GM21528 (cell line): ENCODE data around the gene ABHD15.

ENCODE experiments used
- ATAC-seq: cut with Tn5 transposase; IDR thresholded peaks from one replicate; pipeline ENCODE4 v1.9.1; 2021; ENCODE audit warnings: mild to moderate bottlenecking, moderate library complexity; ENCODE audit not compliant: unreplicated experiment, low FRiP score

ABHD15 gene

DNA sequence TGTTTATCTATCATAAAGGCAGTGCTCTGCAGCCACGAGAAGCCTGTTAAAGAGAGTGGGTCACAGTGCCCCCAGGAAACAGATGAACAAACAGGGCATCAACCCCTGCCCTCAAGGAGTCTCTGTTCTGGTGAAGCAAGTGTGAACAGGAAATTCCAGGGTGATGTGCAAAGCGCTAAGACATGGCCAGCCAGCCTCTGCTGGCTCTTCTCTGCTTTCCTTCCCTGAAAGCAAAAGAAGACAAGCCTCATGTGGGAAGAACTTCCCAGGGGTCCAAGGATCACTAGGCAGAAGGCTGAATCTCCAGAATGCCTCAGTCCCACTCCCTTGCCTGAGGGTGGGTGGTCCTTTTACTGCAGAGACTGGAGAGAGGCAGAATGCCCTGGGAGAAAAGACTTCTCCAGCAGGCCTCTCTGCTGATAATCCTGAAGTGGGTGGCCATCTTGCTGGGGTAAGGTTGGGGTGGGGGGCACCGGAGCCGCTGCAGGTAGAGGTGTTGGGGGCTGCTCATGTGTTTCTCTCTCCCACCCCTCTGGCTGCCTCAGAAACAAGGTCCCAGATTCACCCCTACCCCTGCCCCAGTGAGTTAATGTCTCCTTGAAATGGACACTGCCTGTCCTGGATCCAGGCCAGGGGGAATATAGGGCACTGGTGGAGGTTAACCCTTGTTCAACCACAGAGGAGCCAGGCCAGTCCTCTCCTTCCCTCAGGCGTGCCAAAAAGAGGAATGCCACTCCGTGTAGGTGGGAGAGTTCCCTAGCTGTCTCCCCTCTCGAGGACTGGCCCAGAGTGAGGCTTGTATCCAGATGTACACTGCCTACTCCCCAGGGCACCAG, 28.5 kb upstream of the ABHD15 start:
- no peak for ATAC-seq

DNA sequence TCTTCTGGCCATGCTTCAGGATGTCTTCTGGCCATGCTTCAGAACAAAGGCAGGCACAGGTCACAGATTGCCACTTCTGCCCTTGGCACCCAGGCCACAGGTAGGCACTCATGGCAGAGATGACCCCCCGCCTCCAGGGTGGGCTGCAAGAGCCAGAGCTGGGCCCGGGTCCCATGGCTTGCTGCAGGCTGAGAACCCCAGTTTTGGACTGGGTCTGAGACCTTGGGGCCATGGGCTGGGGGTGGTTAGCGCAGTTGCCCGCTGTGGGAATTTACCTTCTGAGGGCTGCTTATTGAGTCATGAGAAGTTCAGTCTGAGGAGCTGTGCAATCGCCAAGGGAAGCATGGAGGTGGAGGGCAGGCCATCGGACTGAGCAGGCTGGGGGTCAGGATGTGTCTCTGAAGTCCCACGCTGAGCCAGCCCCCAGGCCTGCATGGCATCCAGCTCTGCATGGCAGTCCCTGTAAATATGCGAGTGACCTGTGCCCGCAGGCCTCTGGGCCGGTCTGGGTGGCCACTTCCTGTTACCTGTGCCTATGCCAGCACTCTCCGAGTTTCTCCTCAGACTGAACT, 27.8 kb upstream of the ABHD15 start:
- no peak for ATAC-seq

DNA sequence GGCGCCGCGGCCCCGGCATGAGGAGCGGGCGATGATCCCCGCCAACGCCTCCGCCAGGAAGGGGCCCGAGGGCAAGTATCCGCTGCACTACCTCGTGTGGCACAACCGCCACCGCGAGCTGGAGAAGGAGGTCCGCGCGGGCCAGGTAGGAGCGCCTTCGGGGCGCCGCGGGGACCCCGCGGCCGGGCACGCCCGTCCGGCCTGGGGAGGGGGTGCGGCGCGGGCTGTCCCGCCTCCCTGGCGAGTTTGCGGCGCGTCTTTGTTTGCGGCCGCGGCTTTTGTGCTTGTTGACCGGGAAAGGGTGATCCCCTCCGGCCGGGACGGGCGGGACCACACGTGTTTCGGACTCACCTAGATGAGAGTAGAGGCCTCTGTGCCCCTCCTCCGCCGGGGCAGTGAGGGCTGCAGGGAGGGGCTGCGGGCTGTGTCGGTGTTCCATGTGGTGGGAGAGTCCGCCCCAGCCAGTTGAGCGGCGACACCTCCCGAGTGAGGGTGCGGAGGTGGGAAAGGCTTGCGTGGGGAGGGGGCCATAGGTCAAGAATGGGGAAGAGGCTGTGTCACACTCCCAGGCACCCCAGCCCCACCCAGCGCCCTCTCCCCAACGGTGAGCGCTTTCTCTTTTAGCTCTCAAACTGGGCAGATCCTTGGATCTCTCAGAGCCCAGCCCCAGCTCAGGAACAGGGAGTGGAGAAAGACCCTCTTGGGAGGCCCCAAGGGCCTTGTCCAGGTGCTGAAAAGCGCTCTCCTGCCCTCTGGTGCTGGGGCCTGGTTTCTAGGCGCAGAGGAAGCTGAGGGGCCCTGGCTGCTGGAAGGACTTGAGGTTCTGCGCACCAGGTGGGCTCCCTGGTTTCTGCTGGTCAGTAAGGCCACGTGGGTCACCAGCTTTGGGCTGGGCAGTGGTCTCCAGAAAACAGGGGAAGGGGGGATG, 27.0 kb upstream of the ABHD15 start:
- ATAC-seq = no peak

DNA sequence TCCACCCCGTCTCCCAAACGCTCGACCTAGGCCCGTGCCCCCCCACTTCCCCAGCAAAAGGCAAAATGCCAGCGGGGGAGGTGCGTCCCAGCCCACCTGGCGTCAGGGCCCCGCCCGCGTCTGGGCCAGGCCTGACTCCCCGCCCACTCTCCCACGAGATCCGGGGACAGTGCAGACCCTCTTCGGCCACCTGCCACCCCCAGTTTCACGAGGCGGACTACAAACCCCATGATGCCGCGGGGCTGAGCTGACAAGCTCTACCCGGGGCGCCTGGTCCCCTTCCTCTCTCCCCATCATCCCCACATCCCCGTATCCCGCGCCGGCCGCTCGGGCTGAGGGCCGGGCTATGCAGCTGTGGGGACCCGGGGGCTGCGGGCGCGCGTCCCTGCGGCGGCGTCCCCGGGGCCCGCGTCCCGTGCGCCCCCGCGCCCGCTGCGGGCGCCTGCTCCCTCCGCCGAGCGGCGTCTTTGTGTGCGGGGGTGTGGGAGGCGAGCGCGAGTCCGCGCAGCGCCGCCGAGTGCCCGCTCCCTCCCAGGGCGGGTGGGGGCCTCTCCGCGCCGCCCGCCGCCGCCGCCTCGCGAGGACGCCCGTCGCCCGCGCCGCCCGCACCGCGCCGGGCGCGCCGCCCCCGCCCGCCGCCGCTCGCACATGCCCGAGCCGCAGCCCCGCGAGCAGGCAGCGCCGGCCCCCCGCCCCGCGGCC, 26.2 kb upstream of the ABHD15 start, which contains the start of gene ANKRD13B:
Gene ANKRD13B, plus strand, starts transcription at position 283 of the 702 bp plus-strand sequence. CDS start 490 bp downstream, outside the sequence.
- ATAC-seq = no peak

DNA sequence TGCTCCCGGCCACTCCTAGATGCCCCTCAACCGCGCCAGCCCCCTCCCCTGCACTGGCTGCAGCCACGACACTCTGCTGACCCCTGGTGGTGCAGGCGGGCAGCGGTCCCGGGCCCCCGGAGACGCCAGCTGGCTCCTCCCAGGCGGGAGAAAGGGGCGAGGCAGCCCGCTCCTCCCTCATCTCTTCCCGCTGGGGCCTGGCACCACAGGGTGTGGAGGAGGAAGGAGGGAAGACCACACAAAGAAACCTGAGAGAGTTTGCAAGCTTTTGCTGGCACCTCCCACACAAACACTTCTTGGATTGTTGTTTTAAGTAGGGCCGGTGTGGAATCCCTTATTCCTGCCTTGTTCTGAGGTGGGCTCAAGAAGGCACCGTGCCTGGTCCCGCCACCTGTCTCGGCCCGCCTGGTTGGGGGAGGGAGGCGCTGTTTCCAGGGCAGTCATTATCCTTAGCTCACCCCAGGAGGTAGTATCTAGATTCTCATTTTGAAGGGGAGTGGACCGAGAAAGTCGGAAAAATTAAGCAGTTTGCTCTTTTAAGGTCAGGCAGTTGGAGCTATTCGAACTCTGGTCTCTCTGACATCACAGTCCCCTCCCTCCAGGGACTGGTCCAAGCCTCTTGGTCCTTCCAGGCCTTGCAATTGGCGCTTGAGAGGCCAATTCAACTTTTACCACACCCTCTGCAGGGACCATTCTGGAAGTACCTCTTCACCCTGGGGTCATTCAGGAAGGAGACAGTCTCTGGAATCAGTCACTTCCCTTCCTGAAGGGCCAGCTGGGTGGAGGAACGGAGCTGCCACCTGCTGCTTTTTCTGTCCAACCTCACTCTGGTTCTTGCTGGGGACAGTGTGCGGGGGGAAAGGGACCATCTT, 25.1 kb upstream of the ABHD15 start:
- no peak for ATAC-seq

DNA sequence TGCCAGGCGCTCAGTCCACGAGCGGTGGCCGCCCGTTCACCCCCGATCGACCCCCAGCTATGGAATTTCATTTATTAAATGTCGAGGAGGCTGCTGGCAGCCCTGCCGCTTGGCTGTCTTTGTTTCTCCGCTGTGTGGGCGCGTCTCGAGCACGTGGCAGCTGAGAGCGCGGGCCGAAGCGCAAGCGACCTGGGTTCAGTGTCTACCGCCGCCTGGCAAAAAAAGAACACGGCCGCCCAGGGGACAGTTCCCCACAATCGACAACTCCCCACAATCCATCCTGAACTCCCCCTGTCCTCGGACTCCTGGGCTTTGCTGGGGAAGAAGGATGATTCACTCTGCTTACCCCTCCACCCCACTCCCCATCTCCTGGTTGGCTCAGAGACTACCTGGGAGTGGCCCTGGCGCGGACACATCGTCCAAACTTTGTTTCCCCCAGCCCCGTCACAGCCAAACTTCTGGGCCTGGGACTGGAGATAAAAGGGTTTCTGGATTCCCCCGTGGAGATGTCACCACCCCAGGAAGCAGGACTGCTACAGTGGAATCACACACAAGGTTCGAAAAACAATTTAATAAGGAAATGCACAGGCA, 24.4 kb upstream of the ABHD15 start:
- ATAC-seq = no peak

DNA sequence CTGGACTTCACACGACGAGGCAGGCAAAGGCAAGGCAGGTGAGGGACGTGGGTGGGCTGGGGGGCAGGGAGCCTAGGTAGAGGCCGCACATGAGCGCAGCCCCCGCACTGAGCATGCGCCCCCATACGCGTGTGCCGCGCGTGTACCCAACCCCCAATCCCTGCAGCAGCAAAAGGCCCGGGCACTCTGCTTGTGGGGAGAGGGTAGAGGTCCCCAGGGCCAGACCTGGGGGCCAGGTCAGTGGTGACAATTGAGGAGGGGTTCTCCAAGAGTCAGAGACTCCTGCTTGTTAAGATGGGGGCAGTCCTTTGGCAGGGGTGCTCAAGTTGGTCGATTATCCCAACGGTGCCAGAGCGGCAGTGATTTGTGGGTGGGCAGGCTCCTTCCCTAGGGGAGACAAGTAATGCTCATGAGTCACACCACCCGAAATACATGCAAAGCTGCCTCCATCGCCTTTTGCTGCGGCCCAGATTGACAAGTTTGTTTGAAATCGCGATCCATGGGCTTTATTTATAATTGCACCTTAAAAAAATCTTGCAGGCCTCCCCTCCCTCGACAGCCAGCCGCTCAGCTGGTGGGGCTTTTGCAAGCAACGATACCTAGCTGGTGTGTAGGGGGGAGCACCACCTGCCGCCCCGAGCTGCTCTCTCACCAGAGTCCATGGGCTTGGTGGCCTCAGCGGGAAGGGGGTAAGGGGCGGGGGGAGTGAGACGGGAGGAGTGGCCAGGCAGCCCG, 23.7 kb upstream of the ABHD15 start:
- no peak for ATAC-seq

DNA sequence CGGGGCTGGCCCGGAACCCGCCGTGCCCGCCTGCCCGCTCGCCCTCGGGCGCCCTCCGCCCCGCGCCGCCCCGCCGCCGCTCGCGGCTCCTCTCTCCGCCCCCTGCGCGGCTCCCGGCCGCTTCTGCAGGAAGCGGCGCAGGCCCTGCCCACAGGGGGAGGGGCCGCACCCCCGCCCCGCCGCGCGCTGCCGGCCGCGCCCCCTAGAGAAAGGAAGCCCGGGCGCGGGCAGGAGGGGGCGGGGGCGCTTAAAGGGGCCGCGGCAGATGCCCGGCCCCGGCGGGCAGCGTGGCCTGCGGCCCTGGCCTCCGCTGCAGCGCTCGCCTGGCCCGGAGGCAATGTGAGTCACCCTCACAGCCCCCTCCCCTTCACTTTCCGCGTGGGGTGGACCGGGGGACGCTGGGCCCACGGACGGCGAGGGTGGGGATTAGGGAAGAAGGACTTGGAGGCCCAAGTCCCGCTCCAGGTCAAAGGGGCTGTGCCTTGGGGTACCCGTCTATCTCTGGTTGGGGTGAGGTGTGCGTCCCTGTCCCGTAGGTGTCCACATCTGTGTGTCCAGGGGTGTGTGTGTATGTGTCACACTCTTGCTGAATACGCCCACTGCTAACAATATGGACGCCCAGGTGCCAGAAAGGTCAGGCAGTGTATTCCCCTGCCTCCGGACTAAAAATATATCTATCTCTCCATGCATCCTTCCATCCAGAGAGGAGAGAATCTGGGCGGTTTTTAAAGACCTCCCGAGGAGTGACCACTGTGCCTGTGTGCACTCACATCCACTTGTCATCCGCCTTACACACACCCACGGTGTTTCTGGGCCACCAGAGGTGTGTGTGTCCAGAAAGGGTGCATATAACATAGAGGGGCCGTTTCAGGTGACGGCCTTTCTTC, 22.9 kb upstream of the ABHD15 start, which contains the start of gene GIT1:
Gene GIT1, minus strand, starts transcription at position 125 of the 887 bp plus-strand sequence. CDS start 270 bp downstream, outside the sequence.
- no peak for ATAC-seq

DNA sequence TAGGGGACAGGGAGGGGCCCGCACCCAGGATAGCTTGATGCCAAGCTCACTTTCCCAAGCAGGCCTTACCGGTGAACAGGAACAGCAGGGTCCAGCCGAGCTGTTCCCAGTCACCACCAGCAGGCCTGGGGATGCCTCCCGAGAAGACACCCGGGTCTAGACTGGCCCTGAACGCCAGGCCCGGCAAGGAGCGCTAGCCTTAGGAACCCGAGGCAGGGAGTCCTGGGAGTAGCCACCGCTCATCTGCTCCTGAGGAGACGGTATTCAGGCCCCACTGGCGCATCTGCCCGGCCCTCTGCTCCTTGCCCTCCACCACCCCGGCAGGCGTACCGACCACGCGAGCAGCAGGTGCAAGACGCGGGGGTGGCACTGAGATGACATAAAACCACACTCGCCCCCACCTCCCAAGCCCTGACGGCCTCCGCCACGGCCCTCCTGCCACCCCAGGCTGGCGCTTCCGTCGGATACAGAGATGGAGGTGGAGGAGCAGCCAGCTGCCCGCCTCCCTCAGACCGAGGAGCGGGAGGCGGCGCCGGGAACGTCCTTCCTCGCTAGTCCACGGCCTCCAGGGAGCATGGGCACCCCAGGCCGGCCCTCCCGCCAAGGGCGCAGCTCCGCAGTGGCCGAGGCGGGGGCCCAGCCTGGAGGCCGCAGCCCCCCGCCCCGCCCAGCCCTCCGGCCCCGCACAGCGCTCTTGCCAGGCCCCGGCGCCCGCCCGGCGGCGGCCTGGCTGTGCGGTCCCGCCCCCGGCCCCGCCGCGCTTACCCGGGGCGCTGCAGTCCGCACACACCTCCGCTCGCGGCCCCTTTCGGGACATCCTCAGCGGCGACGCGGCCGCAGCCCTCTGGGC, 21.9 kb upstream of the ABHD15 start:
- ATAC-seq = no peak

DNA sequence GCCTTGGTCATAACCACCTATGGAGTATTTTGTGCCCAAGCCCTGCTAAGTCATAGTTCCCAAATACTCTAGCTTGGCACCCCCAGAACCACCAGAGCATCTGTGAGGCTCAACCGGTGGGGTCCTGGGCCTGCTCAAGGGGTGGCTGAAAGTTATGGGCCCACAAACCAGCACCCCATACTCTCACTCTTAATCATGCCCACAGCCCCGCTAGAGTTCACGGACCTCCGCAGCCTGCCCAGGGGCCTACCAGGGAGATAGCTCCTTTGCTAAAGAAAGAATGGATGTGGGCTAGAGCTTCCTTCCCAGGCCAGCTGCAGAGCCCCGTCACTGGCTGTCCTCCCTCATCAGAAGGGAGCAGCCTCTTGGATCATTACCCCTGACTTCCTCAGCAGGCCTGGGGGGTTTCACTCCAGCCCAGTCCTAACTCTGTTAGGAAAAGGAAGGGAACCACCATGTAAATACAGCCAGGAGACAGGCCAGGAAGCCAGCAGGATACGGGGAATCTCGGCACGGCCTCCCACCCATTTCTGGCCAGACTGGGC, 21.3 kb upstream of the ABHD15 start:
- no peak for ATAC-seq

DNA sequence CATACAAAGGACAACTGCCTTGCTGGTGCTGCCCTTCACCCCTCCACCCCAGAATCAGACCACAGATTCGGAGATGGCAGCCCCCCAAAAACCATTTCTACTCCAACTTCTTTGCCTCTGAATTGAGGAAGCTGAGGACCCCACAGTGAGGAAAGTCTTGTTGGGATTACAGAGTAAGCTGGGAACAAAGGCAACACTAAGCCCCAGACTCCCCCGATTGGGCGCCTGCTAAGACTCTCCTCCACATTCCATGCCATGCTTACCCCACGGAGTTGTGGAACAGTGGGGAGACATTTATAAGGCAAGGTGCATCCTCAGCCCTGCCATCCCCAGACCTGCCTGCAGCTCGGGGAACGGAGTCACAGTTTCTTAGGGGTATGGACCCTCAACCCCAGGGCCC, 20.8 kb upstream of the ABHD15 start:
- no peak for ATAC-seq

DNA sequence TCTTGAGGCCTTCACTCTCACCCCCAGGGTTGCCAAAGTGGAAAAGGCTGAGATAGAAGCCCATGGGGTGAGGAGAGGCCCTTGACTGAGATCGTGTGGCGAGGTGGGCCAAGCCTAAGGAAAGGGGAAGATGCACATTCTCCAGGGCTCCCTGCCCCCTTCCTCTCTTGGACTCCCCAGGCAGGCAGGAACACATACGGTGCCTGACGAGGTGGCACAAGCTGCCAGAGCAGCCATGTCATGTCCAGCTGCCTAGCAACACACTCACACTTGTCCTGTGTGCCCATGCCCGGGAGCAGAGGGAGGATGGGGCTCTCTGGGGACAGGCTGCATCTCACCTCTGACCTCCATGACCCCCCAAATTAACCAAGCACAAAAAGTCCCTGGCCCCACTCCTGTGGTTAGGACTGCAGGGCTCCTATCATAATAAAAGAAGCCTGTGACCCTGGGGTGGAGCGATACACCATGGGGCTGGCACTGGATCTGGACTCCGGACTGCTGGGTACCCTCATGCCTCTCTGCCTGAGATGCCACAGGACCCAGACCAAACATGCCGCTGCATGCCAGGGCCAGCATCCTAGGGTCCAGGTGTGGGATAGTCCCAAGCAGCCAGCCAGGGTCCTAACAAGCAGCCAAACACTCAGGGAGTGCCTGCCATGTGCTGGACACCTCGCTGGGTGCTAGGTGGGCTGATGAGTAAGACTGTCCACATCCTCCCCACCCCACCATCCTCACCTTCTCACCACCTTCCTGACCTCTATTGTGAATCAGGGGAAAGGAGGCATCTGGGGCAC, 20.0 kb upstream of the ABHD15 start:
- no peak for ATAC-seq

DNA sequence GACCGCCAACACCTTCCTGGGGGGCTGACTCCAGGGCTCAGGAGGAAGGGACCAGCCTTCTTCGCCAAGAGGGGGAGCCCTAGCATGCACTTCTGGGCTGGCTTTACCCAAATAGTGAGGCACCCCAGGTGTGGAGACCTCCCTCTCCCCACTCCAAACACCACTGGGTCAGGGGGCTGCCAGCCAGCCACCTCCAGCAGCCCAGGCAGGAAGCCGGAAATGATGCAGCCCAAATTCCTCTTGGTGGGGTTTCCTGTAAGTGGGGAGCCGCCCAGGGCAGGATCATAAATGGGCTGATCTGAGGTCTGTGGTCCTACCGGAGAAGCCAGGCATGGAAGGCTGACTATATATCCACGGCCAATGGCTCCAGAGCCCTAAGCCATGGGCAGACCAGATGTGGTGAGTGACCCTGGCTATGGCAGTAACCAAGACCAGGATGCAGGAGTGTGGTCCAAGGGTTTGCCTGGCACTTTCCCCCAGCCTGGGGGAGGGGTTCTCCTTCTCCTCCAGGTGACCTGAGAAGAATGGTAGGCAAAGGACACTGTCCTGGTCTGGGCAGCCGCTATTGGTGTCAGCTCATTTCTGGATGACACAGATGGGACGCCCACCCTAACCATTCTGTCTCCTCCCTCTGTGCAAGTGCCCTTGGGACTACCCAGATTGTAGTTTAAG, 18.4 kb upstream of the ABHD15 start:
- no peak for ATAC-seq

DNA sequence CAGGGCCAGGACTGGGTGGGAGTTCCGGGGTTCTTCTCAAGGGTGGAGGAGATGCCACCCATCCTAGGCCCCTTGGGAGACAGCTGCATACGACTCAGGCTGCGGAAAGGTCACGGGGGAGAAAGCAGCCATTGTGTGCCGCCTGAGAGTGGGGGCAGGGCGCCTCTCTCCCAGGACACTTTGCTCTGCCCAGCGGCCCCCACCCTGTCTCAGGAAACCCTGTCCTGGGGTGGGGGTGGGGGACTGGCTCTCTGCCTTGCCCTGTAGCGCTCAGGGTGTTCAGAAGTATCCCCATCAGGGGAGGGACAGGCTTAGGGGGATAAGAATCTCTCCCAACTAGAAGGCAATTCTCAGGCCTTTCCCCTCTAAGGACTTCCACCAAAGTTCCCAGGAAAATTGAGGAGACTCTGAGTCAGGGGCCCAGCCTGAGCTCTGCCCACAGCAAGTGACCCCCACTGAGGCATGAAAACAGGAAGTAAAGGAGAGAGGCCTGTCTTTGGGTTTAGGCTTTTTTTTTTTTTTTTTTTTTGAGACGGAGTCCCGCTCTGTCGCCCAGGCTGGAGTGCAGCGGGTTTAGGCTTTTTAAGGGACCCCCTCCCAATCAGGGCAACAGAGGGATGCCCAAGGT, 17.7 kb upstream of the ABHD15 start:
- no peak for ATAC-seq
